Panc1 (cell line): ENCODE data around the gene IQSEC1.

ENCODE experiments used
- CTCF ChIP-seq: fragments of 450-650 bp; IDR thresholded peaks from 2 replicates; pipeline ENCODE4 v1.5.1; 2017; ENCODE audit warnings: mild to moderate bottlenecking
- POLR2AphosphoS5 ChIP-seq: IDR thresholded peaks from 2 replicates; pipeline ENCODE4 v1.6.1; 2012; ENCODE audit warnings: mild to moderate bottlenecking, low read depth, low read length, moderate library complexity

- no peak for TF ChIP-seq CTCF
- TF ChIP-seq POLR2AphosphoS5, result no peak
Observed at GRCh38 chr3:12862387-12862786, 210.8 kb downstream of the IQSEC1 start.
